Mucosa of stomach (tissue), 1 donor: ENCODE results near the gene NDUFS8.

Source experiments
- H3K27me3 ChIP-seq: one replicate; pipeline ENCODE4 v1.7.0; 2013; ENCODE audit warnings: mild to moderate bottlenecking, low read length; ENCODE audit not compliant: control insufficient read depth, insufficient read depth
- H3K36me3 ChIP-seq: one replicate; pipeline ENCODE4 v1.7.0; 2013; ENCODE audit warnings: low read length; ENCODE audit not compliant: control insufficient read depth, insufficient read depth
- H3K4me1 ChIP-seq: one replicate; pipeline ENCODE4 v1.7.0; 2013; ENCODE audit warnings: mild to moderate bottlenecking, low read length; ENCODE audit not compliant: control insufficient read depth, insufficient read depth
- H3K4me3 ChIP-seq: one replicate; pipeline ENCODE4 v1.7.0; 2013; ENCODE audit warnings: low read length
- H3K9ac ChIP-seq: one replicate; pipeline ENCODE4 v1.7.0; 2013; ENCODE audit warnings: mild to moderate bottlenecking, low read length, moderate library complexity
- H3K9me3 ChIP-seq: one replicate; pipeline ENCODE4 v1.7.0; 2013; ENCODE audit warnings: mild to moderate bottlenecking, low read length, moderate library complexity; ENCODE audit not compliant: control insufficient read depth
- donor health status: Pancreatic carcinoma.

Gene NDUFS8

GRCh38 chr11:68014157-68014946, 16.1 kb upstream of the NDUFS8 start:
- H3K9ac ChIP-seq, result peak overlapping the region; percentile 45
- H3K27me3 ChIP-seq, result no peaks in the 10 kb centered on the region
- H3K4me1 ChIP-seq, result peaks cover 70% of the 10 kb centered on the region
- H3K36me3 ChIP-seq, result no peaks in the 10 kb centered on the region
- H3K9me3 ChIP-seq, result no peaks in the 10 kb centered on the region
- H3K4me3 ChIP-seq, result no peak overlapping the region

- H3K36me3 ChIP-seq, result no peaks in the 10 kb centered on the region
- no peak overlapping the region for H3K9ac ChIP-seq
- H3K4me3 ChIP-seq, result no peak overlapping the region
- no peaks in the 10 kb centered on the region for H3K27me3 ChIP-seq
- H3K4me1 ChIP-seq, result peaks cover 68% of the 10 kb centered on the region
- no peaks in the 10 kb centered on the region for H3K9me3 ChIP-seq
These were observed 15.5 kb upstream of the NDUFS8 start for GRCh38 chr11:68014947-68015447.

- Histone ChIP-seq H3K4me3 (no peak overlapping the region), H3K9me3 (no peaks in the 10 kb centered on the region), H3K27me3 (no peaks in the 10 kb centered on the region), H3K36me3 (no peaks in the 10 kb centered on the region), H3K9ac (no peak overlapping the region), H3K4me1 (peaks cover 68% of the 10 kb centered on the region)
These were observed 15.0 kb upstream of the NDUFS8 start for GRCh38 chr11:68015467-68015866.

GRCh38 chr11:68016161-68016903, 14.1 kb upstream of the NDUFS8 start:
- Histone ChIP-seq H3K36me3 (no peaks in the 10 kb centered on the region), H3K9me3 (no peaks in the 10 kb centered on the region), H3K9ac (no peak overlapping the region), H3K4me3 (no peak overlapping the region), H3K4me1 (peaks cover 68% of the 10 kb centered on the region), H3K27me3 (no peaks in the 10 kb centered on the region)

GRCh38 chr11:68016904-68017817, 13.3 kb upstream of the NDUFS8 start:
- Histone ChIP-seq H3K4me1 (peaks cover 61% of the 10 kb centered on the region), H3K9ac (no peak overlapping the region), H3K36me3 (no peaks in the 10 kb centered on the region), H3K27me3 (no peaks in the 10 kb centered on the region), H3K4me3 (no peak overlapping the region), H3K9me3 (no peaks in the 10 kb centered on the region)

- H3K4me1 ChIP-seq, result peaks cover 51% of the 10 kb centered on the region
- H3K27me3 ChIP-seq, result no peaks in the 10 kb centered on the region
- H3K9ac ChIP-seq, result no peak overlapping the region
- H3K9me3 ChIP-seq, result no peaks in the 10 kb centered on the region
- no peak overlapping the region for H3K4me3 ChIP-seq
- no peaks in the 10 kb centered on the region for H3K36me3 ChIP-seq
These were observed 12.3 kb upstream of the NDUFS8 start for GRCh38 chr11:68017980-68018729.

GRCh38 chr11:68018730-68019190, 11.7 kb upstream of the NDUFS8 start:
- H3K9ac ChIP-seq, result no peak overlapping the region
- H3K27me3 ChIP-seq, result no peaks in the 10 kb centered on the region
- no peak overlapping the region for H3K4me3 ChIP-seq
- H3K4me1 ChIP-seq, result peaks cover 45% of the 10 kb centered on the region
- no peaks in the 10 kb centered on the region for H3K36me3 ChIP-seq
- no peaks in the 10 kb centered on the region for H3K9me3 ChIP-seq

GRCh38 chr11:68019486-68019885, 11.0 kb upstream of the NDUFS8 start:
- Histone ChIP-seq H3K9ac (no peak overlapping the region), H3K36me3 (no peaks in the 10 kb centered on the region), H3K4me1 (peaks cover 38% of the 10 kb centered on the region), H3K4me3 (no peak overlapping the region), H3K27me3 (no peaks in the 10 kb centered on the region), H3K9me3 (no peaks in the 10 kb centered on the region)

- Histone ChIP-seq H3K36me3 (no peaks in the 10 kb centered on the region), H3K4me3 (no peak overlapping the region), H3K9me3 (no peaks in the 10 kb centered on the region), H3K4me1 (peaks cover 31% of the 10 kb centered on the region), H3K9ac (no peak overlapping the region), H3K27me3 (no peaks in the 10 kb centered on the region)
These were observed 9.9 kb upstream of the NDUFS8 start for GRCh38 chr11:68020575-68020974.

GRCh38 chr11:68021167-68021787, 9.2 kb upstream of the NDUFS8 start:
- H3K9ac ChIP-seq, result no peak overlapping the region
- H3K9me3 ChIP-seq, result no peaks in the 10 kb centered on the region
- peaks cover 28% of the 10 kb centered on the region for H3K4me1 ChIP-seq
- H3K36me3 ChIP-seq, result no peaks in the 10 kb centered on the region
- no peak overlapping the region for H3K4me3 ChIP-seq
- H3K27me3 ChIP-seq, result no peaks in the 10 kb centered on the region

GRCh38 chr11:68022531-68022930, 8.0 kb upstream of the NDUFS8 start:
- no peaks in the 10 kb centered on the region for H3K36me3 ChIP-seq

More at GRCh38 chr11:68022531-68022930, 8.0 kb upstream of the NDUFS8 start:
- Histone ChIP-seq H3K27me3 (no peaks in the 10 kb centered on the region), H3K4me1 (peaks cover 18% of the 10 kb centered on the region), H3K9ac (no peak overlapping the region), H3K4me3 (no peak overlapping the region), H3K9me3 (no peaks in the 10 kb centered on the region)
